GM12801 (cell line): Measurements from ENCODE around the gene VWA5A.

ENCODE experiments used
- TF ChIP-seq, protein P1 (sequence below): IDR thresholded peaks from one replicate; pipeline ENCODE4 v1.5.1; 2011; ENCODE audit warnings: control low read depth; ENCODE audit not compliant: insufficient read length; ENCODE audit errors: extremely low read depth

VWA5A gene

DNA sequence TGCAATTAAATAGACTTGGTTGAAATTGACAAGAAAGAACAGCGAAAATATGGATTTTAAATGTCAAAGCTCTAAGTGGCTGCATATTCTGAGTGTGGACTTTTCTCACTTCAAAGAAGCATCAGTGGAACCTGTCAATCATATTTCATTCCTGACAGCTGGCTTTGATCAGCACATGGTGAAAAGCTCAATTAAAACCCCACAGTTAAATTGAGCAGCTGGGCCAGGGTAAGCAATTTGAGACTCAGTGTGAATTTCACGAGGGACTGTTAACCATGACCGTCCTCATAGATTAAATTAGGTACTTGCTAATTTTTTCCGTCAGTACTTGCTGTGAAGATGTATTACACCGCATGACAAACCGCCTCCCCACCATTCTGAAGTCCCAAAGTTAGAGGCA, 56.9 kb downstream of the VWA5A start:
- TF ChIP-seq, protein P1, sequence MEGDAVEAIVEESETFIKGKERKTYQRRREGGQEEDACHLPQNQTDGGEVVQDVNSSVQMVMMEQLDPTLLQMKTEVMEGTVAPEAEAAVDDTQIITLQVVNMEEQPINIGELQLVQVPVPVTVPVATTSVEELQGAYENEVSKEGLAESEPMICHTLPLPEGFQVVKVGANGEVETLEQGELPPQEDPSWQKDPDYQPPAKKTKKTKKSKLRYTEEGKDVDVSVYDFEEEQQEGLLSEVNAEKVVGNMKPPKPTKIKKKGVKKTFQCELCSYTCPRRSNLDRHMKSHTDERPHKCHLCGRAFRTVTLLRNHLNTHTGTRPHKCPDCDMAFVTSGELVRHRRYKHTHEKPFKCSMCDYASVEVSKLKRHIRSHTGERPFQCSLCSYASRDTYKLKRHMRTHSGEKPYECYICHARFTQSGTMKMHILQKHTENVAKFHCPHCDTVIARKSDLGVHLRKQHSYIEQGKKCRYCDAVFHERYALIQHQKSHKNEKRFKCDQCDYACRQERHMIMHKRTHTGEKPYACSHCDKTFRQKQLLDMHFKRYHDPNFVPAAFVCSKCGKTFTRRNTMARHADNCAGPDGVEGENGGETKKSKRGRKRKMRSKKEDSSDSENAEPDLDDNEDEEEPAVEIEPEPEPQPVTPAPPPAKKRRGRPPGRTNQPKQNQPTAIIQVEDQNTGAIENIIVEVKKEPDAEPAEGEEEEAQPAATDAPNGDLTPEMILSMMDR: no peak

DNA sequence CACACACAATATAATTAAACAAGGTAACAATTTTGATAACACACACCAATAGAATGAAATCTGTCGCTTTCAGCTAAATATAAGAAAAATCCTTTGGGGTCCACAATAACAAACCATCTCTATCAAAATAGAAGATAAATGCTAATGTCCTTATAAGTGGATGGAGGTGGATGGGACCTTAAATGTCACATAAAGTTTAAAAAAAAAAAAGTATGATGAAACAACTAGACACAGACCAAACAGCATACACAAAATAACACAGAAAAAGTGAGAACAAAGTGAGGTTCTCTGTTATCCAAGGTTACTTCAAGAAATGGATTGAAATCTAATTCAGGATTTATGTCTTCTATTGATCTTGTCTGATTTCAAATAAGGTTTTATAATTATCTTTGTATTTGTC, 57.3 kb downstream of the VWA5A start:
- TF ChIP-seq, protein P1: no peak

DNA sequence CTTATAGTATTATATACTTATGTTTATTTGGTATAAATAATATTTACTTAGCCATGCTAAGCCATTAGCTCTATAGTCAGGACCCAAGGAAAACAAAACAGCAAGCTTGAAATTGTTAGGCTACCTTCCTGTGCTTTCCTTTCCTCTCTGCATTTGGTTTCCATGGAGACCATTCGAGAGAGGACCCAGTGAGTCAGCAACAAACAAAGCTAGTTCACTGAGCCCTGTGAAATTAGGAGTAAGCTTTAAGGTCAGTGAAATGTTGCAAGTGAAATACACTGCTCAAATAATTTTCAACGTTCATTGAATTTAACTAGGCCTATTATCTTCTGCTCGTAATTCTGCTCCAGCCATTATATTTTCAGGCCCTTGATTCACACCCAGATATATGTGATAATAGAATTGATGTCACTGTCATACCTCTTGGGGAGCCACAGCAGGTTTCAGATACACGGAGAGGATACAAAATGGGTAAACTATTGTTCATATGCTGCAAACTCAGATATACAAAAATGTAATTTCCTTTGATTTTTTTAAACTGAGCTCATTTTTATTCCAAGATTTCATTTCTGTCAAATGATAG, 58.8 kb downstream of the VWA5A start:
- TF ChIP-seq, protein P1: no peak

DNA sequence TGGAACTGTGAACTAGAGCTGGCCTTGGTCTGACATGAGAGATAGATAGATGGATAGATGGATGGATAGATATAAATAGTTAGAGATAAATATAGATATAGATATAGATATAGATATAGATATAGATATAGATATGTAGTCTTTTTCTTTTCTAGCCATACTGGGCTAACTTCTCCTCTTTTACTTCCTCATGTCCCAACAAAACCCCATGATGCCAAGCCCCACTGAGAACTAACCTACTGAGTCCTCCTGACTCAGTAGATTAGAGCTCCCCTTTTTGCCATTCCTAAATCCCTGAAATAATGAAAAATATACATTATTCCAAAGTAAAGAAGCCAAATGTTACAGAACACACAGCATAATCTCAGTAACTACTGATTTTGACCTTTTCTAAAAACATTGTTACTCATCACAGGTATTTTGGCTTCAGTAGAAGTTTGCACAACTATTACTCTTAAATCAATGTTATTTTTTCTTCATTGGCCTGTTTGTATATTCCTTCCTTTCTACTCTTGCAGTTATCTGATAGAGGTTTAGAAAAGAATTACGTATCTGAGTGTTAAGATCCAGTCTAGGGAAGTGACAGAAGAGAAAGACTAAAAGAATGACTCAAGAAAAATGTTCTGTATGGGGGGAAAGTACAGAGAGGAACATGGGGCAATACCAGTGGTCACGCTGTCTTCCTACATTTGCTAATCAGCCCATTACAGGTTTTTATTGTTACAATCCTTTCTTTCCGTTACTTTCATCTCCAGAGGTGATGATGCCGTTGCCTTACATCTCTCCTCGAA, 61.9 kb downstream of the VWA5A start:
- TF ChIP-seq, protein P1: no peak

DNA sequence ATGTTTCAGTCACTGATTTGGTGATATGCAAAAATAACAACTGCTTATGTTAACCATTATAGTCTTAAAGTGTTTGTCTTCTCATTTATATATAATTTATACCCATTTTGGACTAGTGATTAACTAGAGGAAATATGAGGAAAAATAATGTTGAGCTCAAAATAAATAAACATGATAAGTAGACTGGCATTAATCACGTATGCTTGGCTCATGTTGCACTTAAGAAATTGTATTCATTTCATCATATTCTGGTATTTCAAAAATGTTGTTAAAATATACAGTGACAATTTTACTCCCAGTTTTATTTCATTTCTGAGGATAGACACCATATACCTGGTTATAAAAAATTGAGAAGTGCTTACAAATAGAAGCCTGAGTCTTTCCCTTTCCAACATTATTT, 64.1 kb downstream of the VWA5A start:
- TF ChIP-seq, protein P1: no peak

DNA sequence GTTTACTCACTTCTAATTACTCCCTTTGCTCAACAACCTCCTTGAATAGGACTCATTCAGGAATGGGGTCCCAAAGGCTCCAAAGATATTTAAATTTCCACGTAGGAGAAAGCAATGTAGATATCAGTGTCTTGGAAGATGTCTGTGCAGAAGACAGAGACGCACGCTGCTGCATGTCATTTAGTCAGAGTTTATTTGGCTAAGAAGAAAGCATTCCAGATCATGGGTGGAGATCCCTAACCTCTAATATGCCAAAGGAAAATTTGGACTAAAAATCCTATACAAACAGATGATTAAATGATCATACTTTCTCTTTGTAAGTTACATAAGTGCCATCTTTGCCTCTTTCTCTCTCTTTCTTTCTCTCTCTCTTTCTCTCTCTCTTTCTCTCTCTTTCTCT, 67.8 kb downstream of the VWA5A start, which contains the start of gene OR10D3:
TSS of gene OR10D3 (plus strand) at position 278 of the 400 bp plus-strand sequence. CDS start 1,925 bp downstream, outside the sequence.
- TF ChIP-seq, protein P1: no peak

DNA sequence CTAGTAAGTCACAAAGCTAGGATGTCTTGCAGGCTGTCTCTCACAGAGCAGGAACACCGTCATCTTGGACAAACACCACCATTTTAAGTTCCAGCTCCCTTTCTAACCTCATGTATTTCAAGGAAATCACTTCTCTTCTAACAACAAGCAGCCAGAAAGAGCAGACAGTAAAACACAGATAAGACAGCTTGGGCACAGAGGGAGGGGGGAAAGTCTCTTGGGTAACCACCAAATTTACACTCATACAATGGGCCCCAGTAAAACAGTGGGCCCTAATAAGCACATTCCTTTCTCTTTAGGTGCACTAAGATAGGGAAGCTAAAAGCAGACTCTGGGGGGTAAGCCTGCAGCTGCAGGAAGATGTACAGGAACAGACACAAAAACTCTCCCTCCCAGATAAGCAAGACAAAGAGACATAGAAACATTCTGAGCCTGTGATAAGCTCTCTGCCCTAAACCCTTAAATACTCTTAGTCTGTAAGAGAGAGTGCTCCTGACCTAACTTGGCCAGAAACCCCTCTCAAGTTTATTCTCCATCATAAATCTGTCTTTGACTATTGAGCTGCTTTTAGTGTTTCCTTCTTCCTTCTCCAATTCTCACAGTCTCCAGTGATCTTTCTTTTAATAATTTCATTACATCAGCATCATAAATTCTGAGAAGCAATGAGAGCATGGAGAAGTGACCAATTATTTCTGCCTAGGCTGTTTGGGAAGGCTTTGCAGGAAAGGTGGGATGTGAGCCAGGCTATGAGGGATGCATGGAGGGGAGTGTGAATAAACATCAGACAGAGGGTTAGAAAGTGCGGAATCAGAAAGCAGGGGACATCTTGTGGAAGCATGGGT, 75.3 kb downstream of the VWA5A start:
- TF ChIP-seq, protein P1: no peak
